H1 (cell line): Measurements from ENCODE around the gene ESYT1. TPM values are rescaled to one million over a fixed set of nuclear protein-coding genes. Genes with fewer than 3 reads are reported as not detected.
A peak's percentile ranks its signal among the peaks of the same experiment; 100 is the strongest.

Experiments used
- CTCF ChIA-PET: fragments of 300-600 bp; sonication (Branson Sonifier 250); formaldehyde crosslinking; loops from one replicate; lab custom pipeline; 2021; ENCODE audit not compliant: partially characterized antibody; lab: Charles Lee
- POLR2A ChIA-PET: fragments of 300-600 bp; sonication (Branson Sonifier 250); formaldehyde crosslinking; loops from one replicate; lab custom pipeline; 2021; ENCODE audit warnings: inconsistent platforms; ENCODE audit not compliant: partially characterized antibody; lab: Charles Lee
- DNase-seq, 2 experiments: peaks; one replicate each; pipeline versions ENCODE4 v3.0.0 to v3.0.0-alpha.2; 2010 to 2022; ENCODE audit warnings: low spot score in 2 of 2, low read depth in 1 of 2, mixed read lengths in 1 of 2
- FAIRE-seq: peaks from 2 replicates; lab custom pipeline; 2011; peaks lifted over from hg19 to GRCh38; lab: Jason Lieb, UNC
- H2AFZ ChIP-seq: 2 replicates; pipeline ENCODE4 v1.8.1; 2012; ENCODE audit warnings: low read length, inconsistent platforms
- H2AK5ac ChIP-seq: 2 replicates; pipeline ENCODE4 v1.6.1; 2013; ENCODE audit warnings: low read depth, low read length
- H2BK120ac ChIP-seq: replicated peaks from 2 replicates; pipeline ENCODE3; 2013; ENCODE audit warnings: low read depth, low read length, inconsistent platforms
- H2BK12ac ChIP-seq: 2 replicates; pipeline ENCODE4 v1.6.1; 2013; ENCODE audit warnings: low read depth, low read length
- H2BK15ac ChIP-seq: 2 replicates; pipeline ENCODE4 v1.6.1; 2013; ENCODE audit warnings: low read length
- H2BK20ac ChIP-seq: 2 replicates; pipeline ENCODE4 v1.6.1; 2013; ENCODE audit warnings: low read length
- H2BK5ac ChIP-seq: 2 replicates; pipeline ENCODE4 v1.6.1; 2013; ENCODE audit warnings: low read depth, low read length
- H3K14ac ChIP-seq: 2 replicates; pipeline ENCODE4 v1.6.1; 2013; ENCODE audit warnings: inconsistent platforms; ENCODE audit not compliant: insufficient read length
- H3K18ac ChIP-seq: 2 replicates; pipeline ENCODE4 v1.6.1; 2013; ENCODE audit warnings: low read length; ENCODE audit errors: extremely low read depth
- H3K23ac ChIP-seq: 2 replicates; pipeline ENCODE4 v1.6.1; 2013; ENCODE audit warnings: inconsistent platforms; ENCODE audit not compliant: insufficient read length
- H3K23me2 ChIP-seq: 2 replicates; pipeline ENCODE4 v1.6.1; 2013; ENCODE audit warnings: low read depth, low read length
- H3K27ac ChIP-seq: 2 replicates; pipeline ENCODE4 v1.6.1; 2011; ENCODE audit warnings: low read depth, low read length, inconsistent platforms
- H3K27me3 ChIP-seq, 4 experiments: replicated peaks in 1 of 4; 1 replicate in 1 of 4; 2 replicates in 3 of 4; pipeline versions ENCODE4 v1.6.1 to v1.8.1; 2011 to 2013; ENCODE audit warnings: low read length in 3 of 4, mild to moderate bottlenecking in 3 of 4, inconsistent platforms in 2 of 4, mixed read lengths in 2 of 4, moderate library complexity in 1 of 4; ENCODE audit not compliant: control insufficient read depth in 3 of 4, insufficient read depth in 3 of 4; ENCODE audit errors: extremely low read depth in 1 of 4
- H3K36me3 ChIP-seq, 4 experiments: 2 replicates each; pipeline versions ENCODE4 v1.6.1 to v1.8.1; 2011 to 2013; ENCODE audit warnings: mild to moderate bottlenecking in 4 of 4, low read length in 3 of 4, moderate library complexity in 2 of 4, control low read depth in 1 of 4, inconsistent platforms in 1 of 4; ENCODE audit not compliant: insufficient read depth in 4 of 4, control insufficient read depth in 2 of 4
- H3K4ac ChIP-seq: replicated peaks from 2 replicates; pipeline ENCODE3; 2013; ENCODE audit warnings: low read length, low read depth, mixed read lengths, inconsistent platforms; ENCODE audit not compliant: insufficient read length
- H3K4me1 ChIP-seq, 4 experiments: replicated peaks in 1 of 4; 1 replicate in 1 of 4; 2 replicates in 3 of 4; pipeline versions ENCODE4 v1.6.1 to v1.8.1; 2011 to 2013; ENCODE audit warnings: low read length in 3 of 4, inconsistent platforms in 2 of 4, mixed read lengths in 1 of 4; ENCODE audit not compliant: insufficient read depth in 4 of 4, control insufficient read depth in 3 of 4
- H3K4me2 ChIP-seq, 2 experiments: 2 replicates each; pipeline versions ENCODE4 v1.6.1 to v1.8.1; 2011 to 2013; ENCODE audit warnings: low read depth in 2 of 2, low read length in 2 of 2, control low read depth in 1 of 2, inconsistent platforms in 1 of 2, mild to moderate bottlenecking in 1 of 2; ENCODE audit not compliant: insufficient read depth in 1 of 2
- H3K4me3 ChIP-seq, 4 experiments: fragments of 200-600, 300-600 bp in 1 of 4; sonication (generic), shearing (Covaris generic), sonication (Bioruptor Twin) in 1 of 4; 2 replicates each; pipeline versions ENCODE4 v1.5.1 to v1.8.1; 2011 to 2016; ENCODE audit warnings: low read length in 4 of 4, low read depth in 3 of 4, control low read depth in 2 of 4, inconsistent platforms in 2 of 4, mild to moderate bottlenecking in 2 of 4, mixed read lengths in 1 of 4, moderate library complexity in 1 of 4; ENCODE audit not compliant: insufficient read depth in 2 of 4; ENCODE audit errors: extremely low read depth in 1 of 4
- H3K56ac ChIP-seq: replicated peaks from 2 replicates; pipeline ENCODE3; 2013; ENCODE audit warnings: low read depth, mild to moderate bottlenecking, mixed read lengths, low read length, inconsistent platforms; ENCODE audit not compliant: insufficient read length
- H3K79me1 ChIP-seq: 2 replicates; pipeline ENCODE4 v1.6.1; 2013; ENCODE audit warnings: low read depth, low read length, control low read depth
- H3K79me2 ChIP-seq, 2 experiments: 2 replicates each; pipeline versions ENCODE4 v1.6.1 to v1.8.1; 2012 to 2013; ENCODE audit warnings: low read length in 2 of 2, mild to moderate bottlenecking in 2 of 2, inconsistent platforms in 1 of 2; ENCODE audit not compliant: insufficient read depth in 2 of 2, control insufficient read depth in 1 of 2
- H3K9ac ChIP-seq, 4 experiments: replicated peaks in 1 of 4; 1 replicate in 1 of 4; 2 replicates in 3 of 4; pipeline versions ENCODE4 v1.6.1 to v1.8.1; 2011 to 2013; ENCODE audit warnings: low read depth in 3 of 4, low read length in 3 of 4, control low read depth in 2 of 4, mild to moderate bottlenecking in 2 of 4, moderate library complexity in 2 of 4, inconsistent platforms in 1 of 4; ENCODE audit errors: extremely low read depth in 1 of 4
- H3K9me3 ChIP-seq, 2 experiments: 2 replicates each; pipeline versions ENCODE4 v1.6.1 to v1.8.1; 2012 to 2013; ENCODE audit warnings: mild to moderate bottlenecking in 2 of 2, moderate library complexity in 2 of 2, control low read depth in 1 of 2, inconsistent platforms in 1 of 2, low read depth in 1 of 2, low read length in 1 of 2, mixed read lengths in 1 of 2; ENCODE audit not compliant: insufficient read depth in 2 of 2
- H4K20me1 ChIP-seq, 2 experiments: replicated peaks in 1 of 2; 2 replicates each; pipeline versions ENCODE3 to v1.8.1; 2011 to 2013; ENCODE audit warnings: inconsistent platforms in 2 of 2, low read length in 2 of 2, mild to moderate bottlenecking in 1 of 2; ENCODE audit not compliant: insufficient read depth in 2 of 2, control insufficient read depth in 1 of 2
- H4K5ac ChIP-seq: 2 replicates; pipeline ENCODE4 v1.6.1; 2013; ENCODE audit warnings: low read length, low read depth, mixed read lengths, inconsistent platforms; ENCODE audit not compliant: insufficient read length
- H4K8ac ChIP-seq: 2 replicates; pipeline ENCODE4 v1.8.0; 2013; ENCODE audit warnings: mild to moderate bottlenecking, moderate library complexity, low read length, inconsistent platforms; ENCODE audit not compliant: insufficient read depth; ENCODE audit errors: extremely low read depth
- H4K91ac ChIP-seq: replicated peaks from 2 replicates; pipeline ENCODE3; 2013; ENCODE audit warnings: low read length, mixed read lengths, inconsistent platforms; ENCODE audit not compliant: insufficient read length
- POLR2AphosphoS5 ChIP-seq: IDR thresholded peaks from 2 replicates; pipeline ENCODE4 v1.6.1; 2011; ENCODE audit warnings: low read depth, low read length
- RXRA ChIP-seq: IDR thresholded peaks from 2 replicates; pipeline ENCODE4 v1.6.1; 2011; ENCODE audit warnings: low read depth, mild to moderate bottlenecking, low read length, moderate library complexity; ENCODE audit not compliant: insufficient read depth
- WGBS, 2 experiments: shearing (Covaris generic) in 1 of 2; methylation state at CpG; one replicate each; pipeline versions ENCODE4 v1.1.6 to v1.1.7; 2013 to 2015; ENCODE audit warnings: low lambda C conversion rate in 2 of 2, mixed read lengths in 2 of 2, inconsistent platforms in 1 of 2, low coverage in 1 of 2, missing lambda C conversion rate in 1 of 2; ENCODE audit not compliant: insufficient replicate concordance in 2 of 2, insufficient coverage in 1 of 2, insufficient read length in 1 of 2; ENCODE audit errors: extremely low coverage in 1 of 2, missing lambda C conversion rate in 1 of 2; 5-methylcytosine and 5-hydroxymethylcytosine counted together
- polyA plus RNA-seq, 7 experiments: library from polyadenylated mRNA; depleted of rRNA in 3 of 7; stranded (reverse) in 5 of 7; unstranded in 2 of 7; fragments of >200 nt in 5 of 7; fragments of 200-250 nt in 2 of 7; gene quantifications; 1 replicate in 5 of 7; 2 replicates in 1 of 7; 4 replicates in 1 of 7; pipeline versions ENCODE4 v1.2.1 to v1.2.3, GENCODE V29; 2011 to 2013; ENCODE audit warnings: missing spikeins in 2 of 7, mixed read lengths in 2 of 7
- total RNA-seq: library from RNA; stranded (reverse); fragmentation: NEBNext Ultra II Directional; extraction: Animal tissue kit (Norgen Biotek cat#: 25700); gene quantifications from 2 replicates; pipeline ENCODE4 v1.2.1, GENCODE V29; 2021

The ESYT1 gene
- total and polyA plus RNA-seq, 2 of the 8 experiments (the other 6 are each of a cell fraction or from before 2014, with no cell fraction given), result 86.9 to 165 TPM

DNA sequence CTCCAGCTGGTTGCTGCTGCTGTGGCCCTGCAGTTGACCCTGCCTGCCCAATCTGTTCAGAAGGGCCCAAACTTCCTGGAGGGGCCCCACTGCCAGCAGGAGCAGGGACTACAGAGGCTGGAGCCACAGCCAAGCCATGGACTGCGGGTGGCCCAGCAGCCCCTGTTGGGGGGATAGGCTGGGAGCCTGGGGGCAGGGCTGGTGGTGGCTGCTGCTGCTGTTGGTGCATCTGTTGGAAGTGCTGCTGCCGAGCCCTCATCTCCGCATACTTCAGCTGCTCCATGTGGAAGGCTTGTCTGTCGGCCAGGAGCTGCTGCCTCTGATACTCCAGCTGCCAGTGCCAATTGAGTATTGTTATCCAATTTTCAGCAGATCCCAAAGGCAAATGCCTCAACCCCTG lies 37.3 kb downstream of the ESYT1 start:
- no peak overlapping the region for H3K14ac ChIP-seq
- H2BK20ac ChIP-seq, result no peak overlapping the region
- no peak overlapping the region for H2BK120ac ChIP-seq
- no peak overlapping the region for H2AFZ ChIP-seq
- 93% methylated on average over 4 of the region's 4 CpGs; no CpG with 5 or more reads in 1 of the 2 experiments for WGBS, 2 experiments
- no peaks in the 10 kb centered on the region for H3K79me1 ChIP-seq
- CTCF ChIA-PET, result interaction anchor here (0.9 to 6.8 kb wide), 4 partner anchors 20 to 46 kb away, joined by 3 to 47 read pairs (median 5); partner anchors contain the start of genes ESYT1 and ZC3H10
- H3K79me2 ChIP-seq, result peaks cover 0 to 3% of the 10 kb centered on the region in 2 experiments; a peak in 1 of 4 replicates
- H4K5ac ChIP-seq, result no peak overlapping the region
- DNase-seq (no peak), FAIRE-seq (no peak)
- H2BK15ac ChIP-seq, result no peak overlapping the region
- H3K23ac ChIP-seq, result no peak overlapping the region
- peaks cover 1% of the 10 kb centered on the region; the same call in 1 of the 2 replicates for H3K23me2 ChIP-seq
- H3K9me3 ChIP-seq, result no peaks in the 10 kb centered on the region
- peaks cover 0 to 16% (median 7%) of the 10 kb centered on the region in 4 experiments; a peak in 6 of 7 replicates for H3K4me1 ChIP-seq
- H3K27ac ChIP-seq, result no peak overlapping the region
- no peak overlapping the region for H3K4me3 ChIP-seq
- no peaks in the 10 kb centered on the region for H3K27me3 ChIP-seq
- POLR2A ChIA-PET, result interaction anchor here (0.7 to 15.6 kb wide), 6 partner anchors 9 to 56 kb away, joined by 3 to 656 read pairs (median 5); partner anchors contain the start of genes RNF41 and SMARCC2
- H2AK5ac ChIP-seq, result no peak overlapping the region
- H4K8ac ChIP-seq, result no peak overlapping the region
- H3K9ac ChIP-seq, result no peak overlapping the region
- H3K4ac ChIP-seq, result no peak overlapping the region
- TF ChIP-seq POLR2AphosphoS5, result peak; percentile 74
- no peak for TF ChIP-seq RXRA
- H3K56ac ChIP-seq, result no peak overlapping the region
- no peak overlapping the region for H4K91ac ChIP-seq
- peaks cover 38 to 86% (median 70%) of the 10 kb centered on the region in 4 experiments for H3K36me3 ChIP-seq
- no peak overlapping the region for H3K18ac ChIP-seq
- H2BK12ac ChIP-seq, result no peak overlapping the region
- H2BK5ac ChIP-seq, result no peak overlapping the region
- peaks cover 4 to 11% of the 10 kb centered on the region in 2 experiments for H4K20me1 ChIP-seq
- H3K4me2 ChIP-seq, result no peak overlapping the region
